ENCODE results near the gene CDK3. TPM values are rescaled to one million over a fixed set of nuclear protein-coding genes. Genes with fewer than 3 reads are reported as not detected.
A peak's percentile ranks its signal among the peaks of the same experiment; 100 is the strongest.

CDK3 gene
- total RNA-seq, 1 donor from 2014 or later, result 14.1 TPM

- ChIA-PET CTCF (interaction anchor here (0.8 kb wide), 1 partner anchor 16 kb away, joined by 3 read pairs; no protein-coding TSS in a partner anchor), POLR2A (interaction anchor here (0.5 to 1.6 kb wide), 9 partner anchors 9 to 423 kb away, joined by 3 to 9 read pairs (median 5); partner anchors contain the start of gene MRPL38)
- Mint-ChIP-seq H3K4me1 (peaks cover 30% of the 10 kb centered on the region), H3K27me3 (no peaks in the 10 kb centered on the region), H3K36me3 (ENCODE audit: low read depth) (peaks cover 16% of the 10 kb centered on the region), H3K4me3 (peak overlapping the region; percentile 21), H3K9me3 (no peaks in the 10 kb centered on the region), H3K27ac (peak overlapping the region; percentile 100)
- TF ChIP-seq, protein P1, sequence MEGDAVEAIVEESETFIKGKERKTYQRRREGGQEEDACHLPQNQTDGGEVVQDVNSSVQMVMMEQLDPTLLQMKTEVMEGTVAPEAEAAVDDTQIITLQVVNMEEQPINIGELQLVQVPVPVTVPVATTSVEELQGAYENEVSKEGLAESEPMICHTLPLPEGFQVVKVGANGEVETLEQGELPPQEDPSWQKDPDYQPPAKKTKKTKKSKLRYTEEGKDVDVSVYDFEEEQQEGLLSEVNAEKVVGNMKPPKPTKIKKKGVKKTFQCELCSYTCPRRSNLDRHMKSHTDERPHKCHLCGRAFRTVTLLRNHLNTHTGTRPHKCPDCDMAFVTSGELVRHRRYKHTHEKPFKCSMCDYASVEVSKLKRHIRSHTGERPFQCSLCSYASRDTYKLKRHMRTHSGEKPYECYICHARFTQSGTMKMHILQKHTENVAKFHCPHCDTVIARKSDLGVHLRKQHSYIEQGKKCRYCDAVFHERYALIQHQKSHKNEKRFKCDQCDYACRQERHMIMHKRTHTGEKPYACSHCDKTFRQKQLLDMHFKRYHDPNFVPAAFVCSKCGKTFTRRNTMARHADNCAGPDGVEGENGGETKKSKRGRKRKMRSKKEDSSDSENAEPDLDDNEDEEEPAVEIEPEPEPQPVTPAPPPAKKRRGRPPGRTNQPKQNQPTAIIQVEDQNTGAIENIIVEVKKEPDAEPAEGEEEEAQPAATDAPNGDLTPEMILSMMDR (IDR thresholded peaks at IDR 0.05), result no peak
- intact Hi-C loops (cut with micrococcal nuclease), result no loop called here
- ATAC-seq (ENCODE audit: low read depth) (no peak), DNase-seq (no peak)
Measured at GRCh38 chr17:75981019-75981615, 19.5 kb upstream of the CDK3 start.

- Mint-ChIP-seq H3K27ac (no peak overlapping the region), H3K4me3 (no peak overlapping the region), H3K27me3 (no peaks in the 10 kb centered on the region), H3K36me3 (ENCODE audit: low read depth) (peaks cover 17% of the 10 kb centered on the region), H3K4me1 (peaks cover 15% of the 10 kb centered on the region), H3K9me3 (no peaks in the 10 kb centered on the region)
- intact Hi-C loops (cut with micrococcal nuclease), result no loop called here
- ATAC-seq (ENCODE audit: low read depth) (no peak), DNase-seq (no peak)
- ChIA-PET POLR2A (no interaction called here), CTCF (no interaction called here)
- TF ChIP-seq, protein P1 (IDR thresholded peaks at IDR 0.05), result no peak
Measured at GRCh38 chr17:75983501-75984181, 17.0 kb upstream of the CDK3 start.

DNA sequence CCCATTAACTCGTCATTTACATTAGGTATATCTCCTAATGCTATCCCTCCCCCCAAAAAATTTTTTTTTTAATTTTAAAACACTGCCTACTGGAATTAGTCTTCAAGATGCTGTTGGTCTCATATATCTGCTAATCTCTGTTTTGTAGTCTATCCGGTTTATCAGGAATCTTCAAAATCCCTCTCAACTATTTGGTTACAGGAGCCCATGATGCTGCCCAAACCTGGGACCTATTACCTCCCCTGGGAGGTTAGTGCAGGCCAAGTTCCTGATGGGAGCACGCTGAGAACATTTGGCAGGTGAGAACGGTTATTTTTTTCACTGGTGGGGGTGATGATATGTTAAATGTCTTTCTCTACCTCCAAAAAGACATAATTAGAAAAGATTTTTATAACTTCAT lies 14.7 kb upstream of the CDK3 start:
- TF ChIP-seq, protein P1 (IDR thresholded peaks at IDR 0.05), result no peak
- intact Hi-C loops (cut with micrococcal nuclease), result no loop called here
- Mint-ChIP-seq H3K36me3 (ENCODE audit: low read depth) (peaks cover 8% of the 10 kb centered on the region), H3K27ac (no peak overlapping the region), H3K4me3 (no peak overlapping the region), H3K9me3 (no peaks in the 10 kb centered on the region), H3K27me3 (no peaks in the 10 kb centered on the region), H3K4me1 (peaks cover 2% of the 10 kb centered on the region)
- CTCF ChIA-PET, result interaction anchor here (0.8 kb wide), 1 partner anchor 18 kb away, joined by 3 read pairs; no protein-coding TSS in a partner anchor
- DNase-seq (no peak), ATAC-seq (ENCODE audit: low read depth) (no peak)
- POLR2A ChIA-PET, result no interaction called here

- ChIA-PET POLR2A (no interaction called here), CTCF (no interaction called here)
- TF ChIP-seq, protein P1 (IDR thresholded peaks at IDR 0.05), result no peak
- H3K4me1 Mint-ChIP-seq, result peaks cover 11% of the 10 kb centered on the region
- no peak for DNase-seq
- no peak overlapping the region for H3K27ac Mint-ChIP-seq
- H3K36me3 Mint-ChIP-seq (ENCODE audit: low read depth), result peaks cover 12% of the 10 kb centered on the region
- no peak overlapping the region for H3K4me3 Mint-ChIP-seq
- no peaks in the 10 kb centered on the region for H3K9me3 Mint-ChIP-seq
- no peak for ATAC-seq (ENCODE audit: low read depth)
- H3K27me3 Mint-ChIP-seq, result no peaks in the 10 kb centered on the region
- intact Hi-C loops (cut with micrococcal nuclease), result no loop called here
Measured at GRCh38 chr17:75987041-75987440, 13.6 kb upstream of the CDK3 start.

DNA sequence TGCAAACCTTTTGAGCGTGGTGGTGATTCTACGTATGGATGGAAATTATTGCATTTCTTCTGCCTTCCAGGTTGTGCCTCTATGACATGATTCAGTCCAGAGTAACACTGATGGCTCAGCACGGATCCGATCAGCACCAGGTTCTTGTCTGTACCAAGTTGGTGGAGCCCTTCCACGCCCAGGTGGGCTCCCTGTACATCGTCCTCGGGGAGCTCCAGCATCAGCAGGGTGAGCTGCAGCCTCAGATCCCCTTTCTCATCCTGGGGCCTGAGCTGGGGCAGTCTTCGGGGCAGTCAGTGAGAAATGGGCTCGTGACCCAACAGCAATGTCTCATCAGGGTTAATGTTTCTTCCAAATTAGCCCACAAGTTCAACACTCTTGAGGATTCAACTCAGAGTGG lies 9.3 kb upstream of the CDK3 start:
- Mint-ChIP-seq H3K27ac (no peak overlapping the region), H3K9me3 (no peaks in the 10 kb centered on the region), H3K27me3 (no peaks in the 10 kb centered on the region), H3K4me3 (no peak overlapping the region), H3K36me3 (ENCODE audit: low read depth) (peaks cover 26% of the 10 kb centered on the region), H3K4me1 (peaks cover 14% of the 10 kb centered on the region)
- ChIA-PET CTCF (interaction anchor here (0.6 to 1.5 kb wide), 3 partner anchors 14 to 307 kb away, joined by 3 to 8 read pairs (median 4); no protein-coding TSS in a partner anchor), POLR2A (interaction anchor here (0.6 to 1.7 kb wide), 7 partner anchors 11 to 238 kb away, joined by 3 to 15 read pairs (median 3); partner anchors contain the start of genes ACOX1, FBF1 and TEN1)
- intact Hi-C loops (cut with micrococcal nuclease), result no loop called here
- DNase-seq (no peak), ATAC-seq (ENCODE audit: low read depth) (no peak)
- TF ChIP-seq, protein P1 (IDR thresholded peaks at IDR 0.05), result no peak

Measured in activated B cell treated with CpG ODN at 0.5 μM for 24 hours (primary cell).